ENCODE measurements around the gene SRSF5. TPM values are rescaled to one million over a fixed set of nuclear protein-coding genes. Genes with fewer than 3 reads are reported as not detected.

SRSF5 gene
- total and polyA plus RNA-seq, 2 of the 13 experiments (the other 11 are each of a cell fraction or from before 2014, with no cell fraction given) = 189 to 277 TPM

GRCh38 chr14:69808919-69809808 lies 42.2 kb downstream of the SRSF5 start (continued):
- TF ChIP-seq RARA (CRISPR knock-in tag; IDR thresholded peaks at IDR 0.05) (peak; percentile 93), GZF1 (CRISPR knock-in tag; IDR thresholded peaks at IDR 0.05) (no peak), UBTF (CRISPR knock-in tag; IDR thresholded peaks at IDR 0.05) (peak; percentile 33), ELF1 (CRISPR knock-in tag; IDR thresholded peaks at IDR 0.05) (peak; percentile 36; the same call in 1 of the 2 replicates), ZNF251 (CRISPR knock-in tag; IDR thresholded peaks at IDR 0.05) (no peak), NAIF1 (CRISPR knock-in tag; IDR thresholded peaks at IDR 0.05; ENCODE audit: borderline replicate concordance) (no peak), ZSCAN31 (CRISPR knock-in tag; IDR thresholded peaks at IDR 0.05; ENCODE audit: low read depth) (no peak), PATZ1 (CRISPR knock-in tag; IDR thresholded peaks at IDR 0.05) (peak; percentile 59), GLI4 (CRISPR knock-in tag; IDR thresholded peaks at IDR 0.05; ENCODE audit: borderline replicate concordance) (no peak), FOXA3 (CRISPR knock-in tag; IDR thresholded peaks at IDR 0.05) (peak; percentile 86), PHF20 (CRISPR knock-in tag; IDR thresholded peaks at IDR 0.05) (no peak), ZNF503 (CRISPR knock-in tag; IDR thresholded peaks at IDR 0.05) (peak; percentile 74; the same call in 1 of the 2 replicates), TOPORS (CRISPR knock-in tag; IDR thresholded peaks at IDR 0.05) (no peak), HNRNPK (IDR thresholded peaks at IDR 0.05; ENCODE audit: low read depth, low read length, poor library complexity, severe bottlenecking) (no peak), ZNF605 (CRISPR knock-in tag; IDR thresholded peaks at IDR 0.05) (peak; percentile 52; the same call in 1 of the 2 replicates), MLX (CRISPR knock-in tag; IDR thresholded peaks at IDR 0.05) (peak; percentile 67; the same call in 1 of the 2 replicates), ZNF788 (CRISPR knock-in tag; IDR thresholded peaks at IDR 0.05; ENCODE audit: borderline replicate concordance) (no peak), ZBTB10 (CRISPR knock-in tag; IDR thresholded peaks at IDR 0.05; ENCODE audit: borderline replicate concordance) (no peak), YEATS4 (CRISPR knock-in tag; IDR thresholded peaks at IDR 0.05; ENCODE audit: borderline replicate concordance) (peak; percentile 88)

Data from HepG2 (cell line).